Activated T-cell treated with anti-CD3 and anti-CD28 coated beads, Interleukin-2, amount 50 U/mL, for 4 hours (primary cell): ENCODE results near the gene GGCX. TPM values are rescaled to one million over a fixed set of nuclear protein-coding genes. Genes with fewer than 3 reads are reported as not detected.
A peak's percentile ranks its signal among the peaks of the same experiment; 100 is the strongest.

Experiments used
- ATAC-seq, 2 donors: fragments of 200-7000 bp; cut with Tn5 transposase; one replicate each; pipeline ENCODE4 v1.10.0; 2021
- DNase-seq: peaks from one replicate; pipeline ENCODE4 v3.0.0-alpha.2; 2020
- H3K27me3 Mint-ChIP-seq: one replicate; pipeline ENCODE4 v1.8.0; 2021; ENCODE audit warnings: low read depth, mixed read lengths
- H3K36me3 Mint-ChIP-seq: one replicate; pipeline ENCODE4 v1.8.0; 2022; ENCODE audit warnings: mixed read lengths; ENCODE audit not compliant: insufficient read depth
- H3K4me1 Mint-ChIP-seq: one replicate; pipeline ENCODE4 v1.8.0; 2021; ENCODE audit warnings: low read depth, mixed read lengths
- H3K4me3 Mint-ChIP-seq: one replicate; pipeline ENCODE4 v1.8.0; 2021; ENCODE audit warnings: mild to moderate bottlenecking, moderate library complexity, mixed read lengths
- H3K9me3 Mint-ChIP-seq: one replicate; pipeline ENCODE4 v1.8.0; 2021; ENCODE audit warnings: mixed read lengths
- total RNA-seq, 3 donors: library from RNA; stranded (reverse); gene quantifications; one replicate each; pipeline ENCODE4 v1.2.1, GENCODE V29; 2021

GGCX gene
- total RNA-seq, 3 donors from 2014 or later: 20.8 to 24.0 (median 22.1) TPM

DNA sequence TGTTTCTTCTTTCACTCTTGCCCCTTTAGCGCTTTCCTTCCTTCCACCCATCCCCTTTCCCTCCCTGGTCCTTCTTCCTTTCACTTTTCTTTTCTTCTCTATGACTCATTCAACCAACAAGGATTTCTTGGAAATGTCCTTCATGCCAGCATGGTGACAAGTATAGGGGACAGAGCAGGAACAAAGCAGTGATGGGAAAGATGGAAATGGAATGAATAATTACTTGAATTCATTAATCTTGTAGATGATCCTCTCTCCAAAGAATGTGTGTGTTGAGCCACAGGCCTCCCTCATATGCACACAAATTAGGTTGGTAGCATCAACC is 24.4 kb upstream of the GGCX start:
- Mint-ChIP-seq H3K4me3 (peak overlapping the region; percentile 84), H3K27me3 (no peaks in the 10 kb centered on the region), H3K36me3 (peaks cover 12% of the 10 kb centered on the region), H3K4me1 (peaks cover 48% of the 10 kb centered on the region), H3K9me3 (no peaks in the 10 kb centered on the region)
- DNase-seq: no peak
- no peak for ATAC-seq

DNA sequence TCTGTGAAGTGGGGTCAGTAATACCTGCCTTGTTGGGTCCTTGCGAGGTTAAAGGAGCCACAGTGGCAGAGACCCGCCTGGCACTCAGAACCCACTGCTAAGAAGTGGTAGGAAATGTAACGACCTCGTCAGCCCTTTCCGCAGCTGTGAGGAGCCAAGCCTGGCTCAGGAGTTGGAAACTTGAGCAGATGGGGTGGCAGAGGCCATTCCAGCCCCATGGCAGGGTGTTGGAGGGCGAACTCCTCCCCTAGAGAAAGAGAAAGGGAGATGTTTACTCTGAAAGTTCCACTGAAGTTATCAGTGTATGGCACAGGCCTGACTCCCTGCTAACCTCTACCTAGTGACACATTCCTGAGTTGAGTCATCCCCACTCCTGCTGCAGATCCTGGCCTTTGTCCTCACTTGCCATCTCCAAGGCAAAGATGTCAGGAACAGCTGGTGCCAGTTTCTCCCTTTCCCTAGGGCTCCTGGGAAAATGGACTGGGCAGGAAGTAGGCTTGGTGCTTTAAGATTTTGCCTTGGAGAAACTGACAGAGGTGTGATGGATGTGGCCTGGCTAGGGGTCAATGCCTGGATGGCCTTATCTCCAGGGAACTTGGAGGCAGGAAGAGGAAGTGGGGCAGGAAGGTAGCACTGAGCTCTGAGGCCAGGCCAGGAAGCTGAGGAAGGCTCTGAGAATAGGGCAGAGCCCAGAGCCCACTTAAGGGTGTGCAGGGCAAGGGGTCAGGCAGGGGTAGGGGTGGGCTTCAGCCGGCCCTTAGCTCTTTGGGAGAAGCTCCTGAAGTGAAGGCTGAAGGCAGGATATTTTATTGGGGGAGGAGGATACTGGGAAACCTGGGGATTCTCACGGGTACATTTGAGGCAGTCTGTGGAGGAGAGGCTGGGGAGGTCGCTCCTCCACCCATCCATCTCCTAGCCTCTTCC is 23.8 kb upstream of the GGCX start:
- no peaks in the 10 kb centered on the region for H3K27me3 Mint-ChIP-seq

DNA sequence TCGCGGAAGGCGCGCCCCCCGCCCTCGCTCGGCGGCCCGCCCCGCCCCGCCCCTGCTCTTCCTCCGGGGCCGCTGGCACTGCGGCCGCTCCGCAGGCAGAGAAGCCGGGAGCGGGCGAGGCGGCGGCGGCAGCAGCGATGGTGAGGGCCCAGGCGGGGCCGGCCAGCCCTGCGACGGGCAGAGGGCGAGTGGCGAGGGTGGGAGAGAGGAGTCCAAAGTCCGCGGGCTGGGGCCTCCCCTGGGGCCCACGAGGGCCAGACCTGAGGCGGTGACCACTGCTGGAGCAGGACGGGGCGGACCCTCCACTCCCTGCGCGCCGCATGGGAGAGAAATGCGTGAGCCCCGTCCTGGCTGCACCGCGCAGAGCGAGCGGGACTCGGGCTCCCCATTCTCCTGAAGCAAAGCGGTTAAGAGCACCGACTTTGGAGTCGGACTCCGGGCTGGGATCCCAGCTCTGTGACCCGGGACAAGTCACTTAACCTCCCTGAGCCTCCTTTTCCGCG is 23.1 kb upstream of the GGCX start, which contains the start of gene VAMP5:
VAMP5 (plus strand) TSS at position 78 of the 503 bp plus-strand sequence; CDS start at position 138, 60 bp downstream.
- DNase-seq (peak; percentile 30), ATAC-seq (peak; percentile 59 to 61)
- Mint-ChIP-seq H3K36me3 (peaks cover 12% of the 10 kb centered on the region), H3K4me1 (peaks cover 54% of the 10 kb centered on the region), H3K9me3 (no peaks in the 10 kb centered on the region), H3K27me3 (no peaks in the 10 kb centered on the region), H3K4me3 (peak within 1 kb of the TSS; percentile 84)

More for the DNA sequence above, 23.8 kb upstream of the GGCX start:
- Mint-ChIP-seq H3K36me3 (peaks cover 12% of the 10 kb centered on the region), H3K4me3 (peak overlapping the region; percentile 84), H3K9me3 (no peaks in the 10 kb centered on the region), H3K4me1 (peaks cover 49% of the 10 kb centered on the region)
- DNase-seq (no peak), ATAC-seq (peak; percentile 79 to 82)

DNA sequence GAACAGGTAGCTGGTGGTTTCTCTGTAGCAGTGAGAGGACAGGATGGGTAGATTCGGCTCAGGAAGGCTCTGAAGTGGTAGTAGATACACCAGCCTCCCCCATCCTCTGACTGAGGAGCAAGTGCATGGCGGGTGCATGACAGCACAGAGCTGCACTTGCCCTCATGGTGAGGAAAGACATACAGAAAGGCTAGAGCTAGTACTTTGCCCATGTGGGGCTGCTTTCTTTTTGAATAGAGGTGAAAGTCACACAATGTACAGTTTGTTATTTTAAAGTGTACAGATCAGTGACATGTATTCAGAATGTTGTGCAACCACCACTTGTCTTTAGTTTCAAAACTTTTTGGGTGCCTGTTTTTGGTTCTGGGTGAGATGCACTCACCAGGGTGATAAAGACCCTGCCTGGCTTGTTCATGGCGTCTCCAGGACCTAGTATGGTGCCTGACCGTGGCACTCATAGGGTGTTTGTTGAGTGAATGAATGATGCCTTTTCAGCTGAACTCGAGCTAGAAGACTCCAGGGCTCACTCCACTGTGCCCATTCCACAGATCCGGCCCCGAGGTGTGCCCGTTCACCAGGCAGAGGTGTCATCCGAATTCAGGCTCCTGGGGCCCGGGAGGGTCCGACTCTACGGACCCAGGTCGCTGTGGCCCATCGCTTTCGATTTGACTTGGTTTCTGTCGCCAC is 22.5 kb upstream of the GGCX start:
- peak; percentile 51 to 57 for ATAC-seq
- H3K9me3 Mint-ChIP-seq: no peaks in the 10 kb centered on the region
- peaks cover 12% of the 10 kb centered on the region for H3K36me3 Mint-ChIP-seq
- H3K4me1 Mint-ChIP-seq: peaks cover 60% of the 10 kb centered on the region
- no peak for DNase-seq
- peak overlapping the region; percentile 83 for H3K4me3 Mint-ChIP-seq
- H3K27me3 Mint-ChIP-seq: no peaks in the 10 kb centered on the region

DNA sequence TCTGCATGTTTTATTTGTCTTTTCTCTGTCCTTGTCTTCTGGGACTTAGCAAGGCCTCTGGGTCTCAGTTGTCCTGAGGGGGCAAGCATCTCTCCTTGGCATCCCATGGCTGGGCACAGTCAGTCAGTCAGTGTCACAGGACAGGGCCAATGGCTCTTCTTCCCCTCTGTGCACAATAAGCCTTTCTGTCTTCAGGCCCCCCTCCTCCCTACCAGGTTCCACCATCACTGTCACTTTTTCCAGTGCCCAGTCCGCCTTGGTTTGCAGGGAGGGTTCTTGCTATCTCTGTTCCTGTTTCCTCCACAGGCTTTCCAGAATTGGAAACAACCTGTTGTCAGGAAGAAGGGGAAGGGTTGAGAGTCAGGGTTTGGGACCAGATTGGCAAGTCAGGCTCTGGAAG is 21.2 kb upstream of the GGCX start:
- ATAC-seq (no peak), DNase-seq (no peak)
- no peaks in the 10 kb centered on the region for H3K27me3 Mint-ChIP-seq
- H3K36me3 Mint-ChIP-seq: peaks cover 12% of the 10 kb centered on the region
- H3K4me1 Mint-ChIP-seq: peaks cover 61% of the 10 kb centered on the region
- H3K4me3 Mint-ChIP-seq: peak overlapping the region; percentile 24
- H3K9me3 Mint-ChIP-seq: no peaks in the 10 kb centered on the region

DNA sequence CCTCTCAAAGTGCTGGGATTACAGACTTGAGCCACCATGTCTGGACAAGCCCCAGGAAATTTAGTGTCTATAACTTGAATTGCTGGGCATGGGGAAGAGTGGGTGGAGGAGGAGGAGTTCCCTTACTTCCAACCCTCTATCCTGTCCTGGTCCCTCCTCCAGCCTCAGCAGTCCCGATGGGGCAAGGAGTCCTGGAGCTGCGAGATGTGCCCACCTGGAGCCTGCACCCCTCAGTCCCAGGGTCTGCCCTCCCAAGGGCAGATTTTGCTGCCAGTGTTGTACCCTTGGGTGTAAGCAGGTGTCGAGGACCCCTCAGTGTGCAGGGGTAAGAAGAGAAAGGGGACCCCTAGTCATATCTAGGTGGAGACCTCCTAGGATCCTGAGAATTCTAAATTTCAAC is 18.9 kb upstream of the GGCX start:
- ATAC-seq: no peak
- Mint-ChIP-seq H3K36me3 (peaks cover 12% of the 10 kb centered on the region), H3K4me3 (no peak overlapping the region), H3K4me1 (peaks cover 48% of the 10 kb centered on the region), H3K9me3 (no peaks in the 10 kb centered on the region), H3K27me3 (no peaks in the 10 kb centered on the region)
- DNase-seq: no peak

DNA sequence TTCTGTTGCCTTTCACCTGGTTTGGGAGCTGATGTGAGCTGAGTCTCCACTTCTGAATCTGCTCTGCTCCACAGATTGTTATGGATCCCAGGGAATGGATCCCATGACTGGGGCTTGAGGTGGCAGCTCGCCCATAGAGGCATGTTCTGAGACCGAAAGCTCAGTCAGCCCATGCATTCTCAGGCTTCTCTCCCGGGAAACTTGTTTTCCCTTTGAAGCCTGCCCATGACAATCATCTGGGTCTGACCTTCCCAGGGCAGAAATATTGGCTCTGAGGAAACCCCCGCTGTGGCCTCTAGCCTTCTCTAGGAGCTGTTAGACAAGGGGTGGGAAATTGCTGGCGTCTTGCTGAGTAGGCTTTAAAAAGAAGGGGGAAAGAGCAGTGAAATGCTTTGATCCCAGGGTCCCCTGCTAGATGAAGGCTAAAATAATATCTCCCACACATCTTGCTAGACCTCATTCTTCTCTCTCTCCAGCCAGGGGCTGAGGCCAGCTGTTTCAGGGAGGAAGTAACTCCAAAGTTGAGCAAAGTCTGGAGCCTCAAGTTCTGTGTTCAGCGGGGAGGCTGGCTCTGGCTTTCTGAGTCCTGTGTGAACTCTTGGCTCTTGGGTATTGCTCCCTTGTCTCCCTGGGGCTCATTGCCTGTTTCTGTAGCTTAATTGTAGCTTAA is 18.1 kb upstream of the GGCX start:
- peaks cover 43% of the 10 kb centered on the region for H3K4me1 Mint-ChIP-seq
- H3K36me3 Mint-ChIP-seq: peaks cover 12% of the 10 kb centered on the region
- peak overlapping the region; percentile 94 for H3K4me3 Mint-ChIP-seq
- no peaks in the 10 kb centered on the region for H3K27me3 Mint-ChIP-seq
- ATAC-seq (no peak), DNase-seq (no peak)
- H3K9me3 Mint-ChIP-seq: no peaks in the 10 kb centered on the region

DNA sequence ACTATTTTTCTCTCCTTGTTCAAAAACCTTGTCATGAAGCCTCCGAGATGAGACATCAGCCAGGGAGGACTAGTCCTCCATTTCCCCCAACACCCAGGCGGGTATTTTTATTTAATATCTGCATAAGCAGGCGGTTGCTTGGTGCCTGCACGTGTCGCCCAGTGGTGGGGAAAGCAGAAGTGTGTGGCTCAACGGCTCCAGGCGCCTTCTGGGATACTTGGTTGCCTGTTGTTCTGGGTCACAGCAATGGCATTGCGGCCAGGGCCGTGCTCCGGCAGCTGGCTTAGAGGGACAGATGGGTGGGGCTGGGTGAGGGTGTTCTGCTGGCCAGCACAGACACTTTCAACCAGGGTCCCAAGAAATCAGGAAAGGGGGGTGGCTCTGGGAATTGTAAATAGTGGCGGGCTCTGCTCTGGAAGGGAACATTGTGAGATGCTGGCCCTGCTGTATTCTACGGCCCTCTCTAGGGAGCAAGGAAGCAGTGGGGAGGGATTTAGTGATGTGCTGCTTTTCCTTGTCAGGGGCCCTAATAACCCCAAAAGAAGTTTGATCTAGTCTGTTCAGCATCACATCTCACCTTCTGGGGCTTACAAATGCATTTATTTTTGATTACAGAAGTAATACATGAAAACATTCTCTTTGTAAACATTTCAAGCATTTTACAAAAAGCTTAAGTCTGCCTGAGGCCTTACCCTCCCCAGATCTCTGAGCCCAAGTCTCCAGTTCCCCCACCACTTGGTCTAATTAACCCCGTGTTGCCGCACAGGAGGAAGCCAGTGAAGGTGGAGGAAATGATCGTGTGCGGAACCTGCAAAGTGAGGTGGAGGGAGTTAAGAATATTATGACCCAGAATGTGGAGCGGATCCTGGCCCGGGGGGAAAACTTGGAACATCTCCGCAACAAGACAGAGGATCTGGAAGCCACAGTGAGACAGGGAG is 17.2 kb upstream of the GGCX start:
- ATAC-seq (peak; percentile 54 to 57), DNase-seq (no peak)
- Mint-ChIP-seq H3K4me1 (peaks cover 37% of the 10 kb centered on the region), H3K4me3 (peak overlapping the region; percentile 94), H3K36me3 (peaks cover 12% of the 10 kb centered on the region), H3K27me3 (no peaks in the 10 kb centered on the region), H3K9me3 (no peaks in the 10 kb centered on the region)

DNA sequence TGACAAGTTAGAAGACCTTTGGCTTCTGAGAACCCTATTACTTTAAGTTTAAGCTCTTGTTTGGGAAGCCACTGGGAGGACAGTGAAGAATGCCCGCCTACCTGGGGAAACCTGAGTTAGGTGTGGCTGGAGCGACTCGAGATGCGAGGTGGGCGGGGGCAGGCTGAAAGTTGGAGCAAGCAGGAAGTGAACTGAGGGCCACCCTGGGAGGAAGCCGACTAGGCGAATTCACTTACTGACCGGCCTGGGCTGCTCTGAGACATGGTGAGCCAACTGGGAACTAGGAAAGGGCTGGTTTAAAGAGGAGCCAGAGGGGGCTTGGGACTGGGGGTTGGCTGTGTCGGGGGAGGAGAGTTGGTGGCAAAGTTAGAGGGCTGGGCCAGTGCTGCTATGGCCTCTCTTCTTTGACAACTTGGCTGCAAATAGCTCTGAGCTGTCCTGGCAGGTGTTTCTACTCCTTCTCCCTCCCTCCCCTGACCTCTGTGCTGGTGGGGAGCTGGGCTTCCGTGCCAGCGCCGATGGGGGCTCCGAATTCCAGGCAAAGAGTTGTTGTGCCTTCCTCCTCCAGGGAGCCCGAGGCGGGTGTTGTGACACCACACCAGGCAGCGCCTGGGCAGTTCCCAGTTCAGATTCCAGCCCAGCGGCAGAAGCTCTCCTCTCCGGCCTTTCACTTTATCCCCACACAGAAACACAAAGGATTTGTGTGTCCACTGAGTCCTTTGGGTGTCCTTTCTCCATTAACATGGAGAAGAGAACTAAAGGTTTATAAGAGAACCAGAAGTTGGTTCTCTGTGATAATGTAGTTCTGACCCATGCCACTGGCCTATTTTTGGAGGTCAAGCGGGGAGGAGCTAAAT is 16.3 kb upstream of the GGCX start, which contains the start of gene VAMP8:
VAMP8 (plus strand) TSS at position 201 of the 857 bp plus-strand sequence; CDS start at position 262, 61 bp downstream.
- DNase-seq (peak; percentile 51), ATAC-seq (peak; percentile 77 to 79)
- no peaks in the 10 kb centered on the region for H3K9me3 Mint-ChIP-seq
- peaks cover 32% of the 10 kb centered on the region for H3K4me1 Mint-ChIP-seq
- H3K36me3 Mint-ChIP-seq: peaks cover 12% of the 10 kb centered on the region
- no peaks in the 10 kb centered on the region for H3K27me3 Mint-ChIP-seq
- H3K4me3 Mint-ChIP-seq: peak within 1 kb of the TSS; percentile 94

DNA sequence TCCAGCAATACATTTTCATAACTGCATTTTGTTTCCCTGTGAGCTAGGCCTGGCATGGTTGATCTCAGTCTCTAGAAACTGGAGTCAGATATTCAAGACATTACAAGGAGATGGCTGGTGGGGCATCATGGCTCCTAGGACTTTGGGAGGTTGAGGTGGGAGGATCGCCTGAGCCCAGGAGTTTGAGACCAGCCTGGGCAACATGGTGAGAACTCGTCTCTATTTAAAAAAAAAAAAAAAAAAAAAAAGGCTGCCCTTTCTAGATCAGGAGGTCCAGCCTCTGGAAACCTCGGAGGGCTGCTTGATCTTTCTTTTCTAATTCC is 15.7 kb upstream of the GGCX start:
- H3K27me3 Mint-ChIP-seq: no peaks in the 10 kb centered on the region
- DNase-seq (no peak), ATAC-seq (no peak)
- H3K9me3 Mint-ChIP-seq: no peaks in the 10 kb centered on the region
- peaks cover 28% of the 10 kb centered on the region for H3K4me1 Mint-ChIP-seq
- H3K36me3 Mint-ChIP-seq: peaks cover 7% of the 10 kb centered on the region
- H3K4me3 Mint-ChIP-seq: peak overlapping the region; percentile 94

DNA sequence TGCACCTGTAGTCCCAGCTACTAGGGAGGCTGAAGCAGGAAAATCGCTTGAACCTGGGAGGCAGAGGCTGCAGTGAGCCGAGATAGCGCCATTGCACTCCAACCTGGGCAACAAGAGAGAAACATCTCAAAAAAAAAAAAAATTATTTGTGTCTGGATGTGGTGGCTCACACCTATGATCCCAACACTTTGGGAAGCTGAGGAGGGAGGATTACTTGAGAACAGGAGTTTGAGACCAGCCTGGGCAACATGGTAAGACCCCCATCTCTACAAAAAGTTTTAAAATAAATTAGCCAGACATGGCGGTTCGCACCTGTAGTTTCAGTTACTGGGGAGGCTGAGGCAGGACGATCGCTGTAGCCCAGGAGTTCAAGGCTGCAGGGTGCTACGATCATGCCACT is 14.4 kb upstream of the GGCX start:
- DNase-seq (no peak), ATAC-seq (no peak)
- Mint-ChIP-seq H3K27me3 (no peaks in the 10 kb centered on the region), H3K4me3 (no peak overlapping the region), H3K9me3 (no peaks in the 10 kb centered on the region), H3K4me1 (peaks cover 24% of the 10 kb centered on the region), H3K36me3 (no peaks in the 10 kb centered on the region)

DNA sequence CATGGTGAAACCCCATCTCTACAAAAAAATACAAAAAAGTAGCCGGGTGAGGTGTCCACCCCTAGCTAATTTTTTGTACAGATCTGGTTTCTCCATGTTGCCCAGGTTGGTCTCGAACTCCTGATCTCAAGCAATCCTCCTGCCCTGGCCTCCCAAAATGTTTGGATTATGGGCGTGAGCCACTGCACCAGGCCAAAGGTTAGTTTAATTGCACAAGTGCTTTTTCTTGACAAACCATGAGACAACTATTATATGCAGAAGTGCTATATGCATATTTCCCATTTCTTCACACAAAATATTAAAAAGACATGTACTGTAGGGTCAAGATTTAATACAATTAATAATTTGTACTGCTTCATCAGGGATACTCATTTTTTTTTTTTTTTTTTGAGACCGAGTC is 5.0 kb upstream of the GGCX start:
- ATAC-seq (no peak), DNase-seq (no peak)
- H3K4me3 Mint-ChIP-seq: no peak overlapping the region
- H3K27me3 Mint-ChIP-seq: no peaks in the 10 kb centered on the region
- no peaks in the 10 kb centered on the region for H3K36me3 Mint-ChIP-seq
- no peaks in the 10 kb centered on the region for H3K9me3 Mint-ChIP-seq
- peaks cover 9% of the 10 kb centered on the region for H3K4me1 Mint-ChIP-seq

DNA sequence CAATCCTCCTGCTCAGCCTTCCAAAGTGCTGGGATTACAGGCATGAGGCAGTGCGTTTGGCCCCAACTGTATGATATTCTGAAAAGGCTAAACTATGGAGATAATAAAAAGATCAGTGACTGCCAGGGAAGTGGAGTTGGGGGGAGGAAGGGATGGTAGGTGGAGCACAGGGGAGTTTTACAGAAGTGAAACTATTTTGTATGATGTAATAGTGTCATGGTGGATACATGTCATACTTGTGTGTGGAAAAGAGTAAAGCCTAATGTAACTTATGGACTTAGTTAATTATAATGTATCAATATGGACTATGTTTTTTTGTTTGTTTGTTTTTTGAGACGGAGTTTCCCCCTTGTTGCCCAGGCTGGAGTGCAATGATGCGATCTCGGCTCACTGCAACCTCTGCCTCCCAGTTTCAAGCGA is 2.9 kb upstream of the GGCX start:
- DNase-seq: no peak
- H3K4me3 Mint-ChIP-seq: no peak overlapping the region
- peaks cover 25% of the 10 kb centered on the region for H3K4me1 Mint-ChIP-seq
- H3K9me3 Mint-ChIP-seq: no peaks in the 10 kb centered on the region
- no peaks in the 10 kb centered on the region for H3K27me3 Mint-ChIP-seq
- ATAC-seq: no peak
- no peaks in the 10 kb centered on the region for H3K36me3 Mint-ChIP-seq
